B cell (primary cell): ENCODE results near the gene CRYBA2. TPM values are rescaled to one million over a fixed set of nuclear protein-coding genes. Genes with fewer than 3 reads are reported as not detected.

ENCODE experiments used
- ATAC-seq: fragments of 200-7000 bp; cut with Tn5 transposase; one replicate; pipeline ENCODE4 v1.10.0; 2021; ENCODE audit warnings: low read depth, mild to moderate bottlenecking, moderate number of reproducible peaks, moderate library complexity
- CTCF ChIA-PET: fragments of 350-600 bp; sonication (Branson Sonifier 250); formaldehyde crosslinking; loops from one replicate; lab custom pipeline; 2021; ENCODE audit warnings: antibody characterized with exemption, inconsistent platforms; lab: Charles Lee
- POLR2A ChIA-PET: fragments of 350-600 bp; sonication (Branson Sonifier 250); formaldehyde crosslinking; loops from one replicate; lab custom pipeline; 2021; ENCODE audit warnings: antibody characterized with exemption; lab: Charles Lee
- DNase-seq: peaks from one replicate; pipeline ENCODE4 v3.0.0; 2013
- H2AFZ ChIP-seq: 2 replicates; pipeline ENCODE4 v1.6.1; 2012; ENCODE audit warnings: mild to moderate bottlenecking, low read depth, low read length; ENCODE audit not compliant: insufficient read depth, poor library complexity, severe bottlenecking
- H3K27ac ChIP-seq, 2 donors: 1 replicate in 1 of 2; 2 replicates in 1 of 2; pipeline ENCODE4 v1.5.1; 2012 to 2013; ENCODE audit warnings: low read length in 2 of 2, mild to moderate bottlenecking in 2 of 2, moderate library complexity in 1 of 2
- H3K27me3 ChIP-seq, 4 experiments: fragments of 200-600 bp in 1 of 4; sonication (generic) in 1 of 4; replicated peaks in 1 of 4; 1 replicate in 2 of 4; 2 replicates in 2 of 4; pipeline versions ENCODE4 v1.6.1 to v1.7.0; 2013 to 2016; ENCODE audit warnings: low read length in 3 of 4, mild to moderate bottlenecking in 2 of 4, mixed read lengths in 1 of 4, moderate library complexity in 1 of 4; ENCODE audit not compliant: insufficient read depth in 4 of 4, control insufficient read depth in 3 of 4; ENCODE audit errors: control extremely low read depth in 1 of 4
- H3K36me3 ChIP-seq, 2 experiments: replicated peaks in 1 of 2; 1 replicate in 1 of 2; 2 replicates in 1 of 2; pipeline versions ENCODE4 v1.6.1 to v1.7.1; 2013; ENCODE audit warnings: low read length in 1 of 2; ENCODE audit not compliant: insufficient read depth in 2 of 2, control insufficient read depth in 1 of 2; ENCODE audit errors: control extremely low read depth in 1 of 2, extremely low read depth in 1 of 2
- H3K4me1 ChIP-seq, 2 donors: fragments of 200-600 bp in 1 of 2; sonication (generic) in 1 of 2; 1 replicate in 1 of 2; 2 replicates in 1 of 2; pipeline versions ENCODE4 v1.5.1 to v1.6.1; 2013 to 2017; ENCODE audit warnings: low read length in 2 of 2; ENCODE audit not compliant: control insufficient read depth in 2 of 2, insufficient read depth in 2 of 2
- H3K4me2 ChIP-seq: replicated peaks from 2 replicates; pipeline ENCODE3; 2012; ENCODE audit warnings: mild to moderate bottlenecking, low read depth, low read length; ENCODE audit not compliant: poor library complexity, severe bottlenecking
- H3K4me3 ChIP-seq, 5 experiments: fragments of 200-600 bp in 1 of 5; sonication (generic) in 1 of 5; 1 replicate in 3 of 5; 2 replicates in 2 of 5; pipeline versions ENCODE4 v1.5.1 to v1.7.0; 2011 to 2016; ENCODE audit warnings: low read length in 4 of 5, mild to moderate bottlenecking in 4 of 5, low read depth in 2 of 5, control low read depth in 1 of 5, moderate library complexity in 1 of 5; ENCODE audit not compliant: insufficient read depth in 1 of 5; ENCODE audit errors: control extremely low read depth in 1 of 5, extremely low read depth in 1 of 5
- H3K79me2 ChIP-seq: fragments of 200-600 bp; sonication (generic); one replicate; pipeline ENCODE4 v1.6.0; 2016; ENCODE audit warnings: low read length; ENCODE audit not compliant: control insufficient read depth, insufficient read depth
- H3K9ac ChIP-seq: fragments of 200-600 bp; sonication (generic); 2 replicates; pipeline ENCODE4 v1.6.1; 2017; ENCODE audit warnings: mild to moderate bottlenecking, low read length, moderate library complexity
- H3K9me3 ChIP-seq, 3 donors: one replicate each; pipeline versions ENCODE4 v1.6.1 to v1.7.1; 2013; ENCODE audit warnings: low read length in 2 of 3; ENCODE audit not compliant: control insufficient read depth in 2 of 3, insufficient read depth in 1 of 3; ENCODE audit errors: control extremely low read depth in 1 of 3
- H4K20me1 ChIP-seq: 2 replicates; pipeline ENCODE4 v1.6.0; 2012; ENCODE audit warnings: mild to moderate bottlenecking, low read length; ENCODE audit not compliant: insufficient read depth, control insufficient read depth, poor library complexity, severe bottlenecking
- H3K27ac Mint-ChIP-seq: one replicate; pipeline ENCODE4 v1.8.0; 2021; ENCODE audit warnings: mixed read lengths
- H3K27me3 Mint-ChIP-seq: one replicate; pipeline ENCODE4 v1.8.0; 2021; ENCODE audit warnings: mixed read lengths
- H3K4me1 Mint-ChIP-seq: one replicate; pipeline ENCODE4 v1.8.0; 2021; ENCODE audit warnings: mixed read lengths
- H3K4me3 Mint-ChIP-seq: one replicate; pipeline ENCODE4 v1.8.0; 2021; ENCODE audit warnings: mixed read lengths
- H3K9me3 Mint-ChIP-seq: one replicate; pipeline ENCODE4 v1.8.0; 2022; ENCODE audit warnings: mixed read lengths; ENCODE audit not compliant: insufficient read depth
- EZH2 ChIP-seq: IDR thresholded peaks from 2 replicates; pipeline ENCODE4 v1.6.1; 2012; ENCODE audit warnings: borderline replicate concordance, low read depth, mild to moderate bottlenecking, moderate library complexity, low read length; ENCODE audit not compliant: insufficient read depth, poor library complexity, severe bottlenecking
- WGBS: methylation state at CpG from one replicate; pipeline ENCODE4 v1.1.5; 2013; ENCODE audit warnings: missing lambda C conversion rate; ENCODE audit not compliant: insufficient coverage; 5-methylcytosine and 5-hydroxymethylcytosine counted together
- intact Hi-C: fragments of 100-400 bp; cut with micrococcal nuclease; formaldehyde crosslinking; loops from one replicate; pipeline ENCODE4 v1.10.0; 2022
- polyA plus RNA-seq: library from polyadenylated mRNA; depleted of rRNA; stranded (reverse); fragments of >200 nt; gene quantifications from 2 replicates; pipeline ENCODE4 v1.2.3, GENCODE V29; 2012
- total RNA-seq, 2 donors: library from RNA; stranded (reverse); fragments of 120-200 nt in 1 of 2; gene quantifications; 1 replicate in 1 of 2; 2 replicates in 1 of 2; pipeline versions ENCODE4 v1.2.3 to v1.2.4, GENCODE V29; 2013 to 2022
- TF ChIP-seq, protein P1 (sequence below): fragments of 200-600 bp; IDR thresholded peaks from one replicate; pipeline ENCODE4 v1.8.0; 2022; ENCODE audit warnings: antibody characterized with exemption, mild to moderate bottlenecking

CRYBA2 gene
- total and polyA plus RNA-seq, 2 donors (not counting 1 experiment from before 2014, with no cell fraction given) = not detected

GRCh38 chr2:219041252-219041651, 48.0 kb upstream of the CRYBA2 start, which contains the start of gene CFAP65:
Gene CFAP65 (minus strand): TSS chr2:219041516. CDS start chr2:219039048, 2,468 bp downstream.
- intact Hi-C loops = no loop called here
- ChIA-PET POLR2A (no interaction called here), CTCF (interaction anchor here (1.2 to 1.7 kb wide), 3 partner anchors 11 to 37 kb away, joined by 3 to 7 read pairs (median 3); no protein-coding TSS in a partner anchor)
- TF ChIP-seq, protein P1, sequence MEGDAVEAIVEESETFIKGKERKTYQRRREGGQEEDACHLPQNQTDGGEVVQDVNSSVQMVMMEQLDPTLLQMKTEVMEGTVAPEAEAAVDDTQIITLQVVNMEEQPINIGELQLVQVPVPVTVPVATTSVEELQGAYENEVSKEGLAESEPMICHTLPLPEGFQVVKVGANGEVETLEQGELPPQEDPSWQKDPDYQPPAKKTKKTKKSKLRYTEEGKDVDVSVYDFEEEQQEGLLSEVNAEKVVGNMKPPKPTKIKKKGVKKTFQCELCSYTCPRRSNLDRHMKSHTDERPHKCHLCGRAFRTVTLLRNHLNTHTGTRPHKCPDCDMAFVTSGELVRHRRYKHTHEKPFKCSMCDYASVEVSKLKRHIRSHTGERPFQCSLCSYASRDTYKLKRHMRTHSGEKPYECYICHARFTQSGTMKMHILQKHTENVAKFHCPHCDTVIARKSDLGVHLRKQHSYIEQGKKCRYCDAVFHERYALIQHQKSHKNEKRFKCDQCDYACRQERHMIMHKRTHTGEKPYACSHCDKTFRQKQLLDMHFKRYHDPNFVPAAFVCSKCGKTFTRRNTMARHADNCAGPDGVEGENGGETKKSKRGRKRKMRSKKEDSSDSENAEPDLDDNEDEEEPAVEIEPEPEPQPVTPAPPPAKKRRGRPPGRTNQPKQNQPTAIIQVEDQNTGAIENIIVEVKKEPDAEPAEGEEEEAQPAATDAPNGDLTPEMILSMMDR = no peak
- TF ChIP-seq EZH2 = no peak
- Histone ChIP-seq H3K4me2 (peak within 1 kb of the TSS; percentile 32), H2AFZ (no peak within 1 kb of the TSS), H3K79me2 (no peaks in the 10 kb centered on the region), H3K27me3 (peaks cover 0 to 53% (median 27%) of the 10 kb centered on the region in 4 experiments), H3K4me3 (peak within 1 kb of the TSS in 1 of 5 experiments; percentile 13), H3K4me1 (no peaks in the 10 kb centered on the region), H3K9me3 (peaks cover 0 to 8% (median 0%) of the 10 kb centered on the region in 3 donors), H3K36me3 (no peaks in the 10 kb centered on the region), H4K20me1 (no peaks in the 10 kb centered on the region), H3K27ac (no peak within 1 kb of the TSS), H3K9ac (no peak within 1 kb of the TSS)
- H3K27ac Mint-ChIP-seq = no peak within 1 kb of the TSS
- DNase-seq = no peak
- 7% methylated on average over 21 of the region's 21 CpGs for WGBS
- H3K4me1 Mint-ChIP-seq = peaks cover 6% of the 10 kb centered on the region
- H3K4me3 Mint-ChIP-seq = peak within 1 kb of the TSS; percentile 32
- H3K27me3 Mint-ChIP-seq = peaks cover 61% of the 10 kb centered on the region
- no peaks in the 10 kb centered on the region for H3K9me3 Mint-ChIP-seq
- ATAC-seq = no peak

DNA sequence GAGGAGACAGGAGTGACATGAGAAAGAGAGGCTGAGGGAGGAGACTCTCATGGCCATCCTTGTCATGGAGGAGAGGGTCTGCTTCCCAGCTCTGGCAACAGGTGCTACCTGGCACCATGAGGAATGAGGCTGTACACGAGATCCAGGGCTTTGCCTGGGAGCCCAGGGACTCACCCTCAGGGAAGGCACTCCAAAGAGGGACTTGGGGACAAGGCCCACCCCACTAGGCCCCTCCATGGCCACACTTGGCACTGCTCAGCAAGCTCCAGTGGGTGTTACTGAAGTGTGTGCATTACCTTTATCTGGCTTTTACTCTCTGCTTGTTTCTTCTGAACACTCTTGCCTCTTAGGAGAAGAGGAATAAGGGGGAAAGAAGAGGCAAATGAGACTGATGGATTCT, 45.4 kb upstream of the CRYBA2 start:
- peaks cover 0 to 8% (median 0%) of the 10 kb centered on the region in 3 donors for H3K9me3 ChIP-seq
- H3K79me2 ChIP-seq = no peaks in the 10 kb centered on the region
- H4K20me1 ChIP-seq = no peaks in the 10 kb centered on the region
- H3K27ac Mint-ChIP-seq = no peak overlapping the region
- peaks cover 6% of the 10 kb centered on the region for H3K4me1 Mint-ChIP-seq
- no peaks in the 10 kb centered on the region for H3K9me3 Mint-ChIP-seq
- ChIA-PET CTCF (interaction anchor here (1.0 to 1.4 kb wide), 2 partner anchors 9 to 19 kb away, joined by 3 read pairs; no protein-coding TSS in a partner anchor), POLR2A (no interaction called here)
- DNase-seq (no peak), ATAC-seq (no peak)
- no peak overlapping the region for H3K4me2 ChIP-seq
- H3K27me3 ChIP-seq = peaks cover 0 to 49% (median 24%) of the 10 kb centered on the region in 4 experiments
- H3K4me3 Mint-ChIP-seq = no peak overlapping the region
- no peak overlapping the region for H3K4me3 ChIP-seq
- no peaks in the 10 kb centered on the region for H3K4me1 ChIP-seq
- WGBS = 11% methylated on average over 1 of the region's 1 CpG
- no peak overlapping the region for H2AFZ ChIP-seq
- intact Hi-C loops = no loop called here
- H3K9ac ChIP-seq = no peak overlapping the region
- H3K27ac ChIP-seq = no peak overlapping the region
- TF ChIP-seq, protein P1 = no peak
- TF ChIP-seq EZH2 = no peak
- H3K36me3 ChIP-seq = no peaks in the 10 kb centered on the region
- H3K27me3 Mint-ChIP-seq = peaks cover 67% of the 10 kb centered on the region
